Fibroblast of lung (primary cell): Measurements from ENCODE around the gene OR2V2.

Source experiments
- EZH2 ChIP-seq: IDR thresholded peaks from 2 replicates; pipeline ENCODE4 v1.5.1; 2012; ENCODE audit warnings: low read length, control low read depth, mild to moderate bottlenecking; ENCODE audit errors: missing control alignments
- TF ChIP-seq, protein P1 (sequence below), 2 donors: IDR thresholded peaks in 1 of 2; conservative IDR thresholded peaks in 1 of 2; 1 replicate in 1 of 2; 2 replicates in 1 of 2; pipeline ENCODE4 v1.5.1; 2011 to 2012; ENCODE audit warnings: low read length in 2 of 2, control low read depth in 1 of 2, inconsistent platforms in 1 of 2, low read depth in 1 of 2, mild to moderate bottlenecking in 1 of 2

DNA sequence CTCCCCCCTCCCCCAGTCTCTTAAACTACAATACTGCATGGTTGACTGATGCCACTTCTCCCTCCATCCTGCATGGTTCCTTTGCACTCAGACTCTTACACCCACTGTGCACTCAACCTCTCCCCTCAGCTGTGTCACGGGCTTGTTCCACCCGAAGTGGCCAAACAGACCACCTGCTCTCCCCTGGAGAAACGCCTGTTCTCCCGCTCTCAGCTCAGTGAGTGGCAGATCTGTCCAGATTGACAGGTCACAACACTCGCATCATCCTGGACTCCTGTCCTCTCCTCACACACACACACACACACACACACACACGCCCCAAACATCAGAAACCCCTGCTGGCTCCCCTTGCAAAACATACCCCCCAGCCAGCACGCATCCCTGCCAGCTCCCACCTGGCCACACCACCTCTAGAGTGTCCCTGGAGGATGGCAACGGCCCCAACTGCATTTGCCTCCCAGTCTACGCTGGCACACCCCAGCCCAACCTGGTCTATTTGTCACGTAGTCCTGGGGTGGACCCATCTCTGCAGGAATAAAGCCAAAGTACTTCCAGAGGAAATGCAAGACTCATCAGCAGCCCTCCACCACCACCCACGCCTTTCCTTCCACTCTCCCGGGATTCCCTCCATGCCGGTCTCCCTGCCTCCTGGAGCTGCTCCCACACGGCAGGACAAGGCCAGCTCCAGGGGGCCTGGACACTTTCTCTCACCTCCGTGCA is 19.3 kb upstream of the OR2V2 start:
- TF ChIP-seq, protein P1, sequence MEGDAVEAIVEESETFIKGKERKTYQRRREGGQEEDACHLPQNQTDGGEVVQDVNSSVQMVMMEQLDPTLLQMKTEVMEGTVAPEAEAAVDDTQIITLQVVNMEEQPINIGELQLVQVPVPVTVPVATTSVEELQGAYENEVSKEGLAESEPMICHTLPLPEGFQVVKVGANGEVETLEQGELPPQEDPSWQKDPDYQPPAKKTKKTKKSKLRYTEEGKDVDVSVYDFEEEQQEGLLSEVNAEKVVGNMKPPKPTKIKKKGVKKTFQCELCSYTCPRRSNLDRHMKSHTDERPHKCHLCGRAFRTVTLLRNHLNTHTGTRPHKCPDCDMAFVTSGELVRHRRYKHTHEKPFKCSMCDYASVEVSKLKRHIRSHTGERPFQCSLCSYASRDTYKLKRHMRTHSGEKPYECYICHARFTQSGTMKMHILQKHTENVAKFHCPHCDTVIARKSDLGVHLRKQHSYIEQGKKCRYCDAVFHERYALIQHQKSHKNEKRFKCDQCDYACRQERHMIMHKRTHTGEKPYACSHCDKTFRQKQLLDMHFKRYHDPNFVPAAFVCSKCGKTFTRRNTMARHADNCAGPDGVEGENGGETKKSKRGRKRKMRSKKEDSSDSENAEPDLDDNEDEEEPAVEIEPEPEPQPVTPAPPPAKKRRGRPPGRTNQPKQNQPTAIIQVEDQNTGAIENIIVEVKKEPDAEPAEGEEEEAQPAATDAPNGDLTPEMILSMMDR (conservative IDR thresholded peaks at IDR 0.05 in 1 of 2, IDR thresholded peaks at IDR 0.05 in 1 of 2; ENCODE audit: low read depth in 1 of 2, low read length in 2 of 2) = no peak
- TF ChIP-seq EZH2 = no peak
